ENCODE results near the gene TMEM218.

Gene TMEM218

DNA sequence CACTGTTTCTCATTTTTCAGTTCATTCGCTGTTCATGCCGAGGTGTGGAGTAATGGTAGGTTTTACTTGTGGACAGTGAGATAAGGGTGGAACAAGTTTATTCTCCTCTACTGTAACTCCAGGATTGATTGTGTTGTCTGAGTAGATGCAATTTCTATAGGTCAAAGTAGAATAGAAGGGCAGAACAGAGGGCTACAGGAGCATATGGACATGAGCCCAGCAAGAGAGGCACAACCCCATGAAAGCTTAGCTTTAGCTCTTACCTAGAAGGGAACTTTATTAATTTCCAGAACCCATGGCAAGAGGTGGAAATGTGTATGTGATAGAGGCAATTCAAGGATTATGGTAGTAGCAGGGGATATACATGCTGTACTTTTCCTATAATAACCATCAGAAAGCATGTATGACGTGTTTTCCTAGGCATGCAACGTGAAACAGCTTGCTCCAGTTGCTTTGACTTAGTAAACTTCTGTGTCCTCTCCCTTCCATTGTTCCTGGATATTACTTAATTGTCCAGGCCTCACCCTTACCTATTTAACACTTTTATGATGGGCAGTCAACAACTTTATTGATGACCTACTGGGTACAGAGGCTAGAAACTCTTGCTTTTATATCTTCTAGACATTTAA is 62.1 kb downstream of the TMEM218 start:
- ChIA-PET POLR2A (interaction anchor here (0.7 kb wide), 1 partner anchor 519 kb away, joined by 4 read pairs; no protein-coding TSS in a partner anchor), CTCF (interaction anchor here (1.0 to 2.5 kb wide), 3 partner anchors 12 to 91 kb away, joined by 3 to 9 read pairs (median 4); no protein-coding TSS in a partner anchor)
- DNase-seq (ENCODE audit: extremely low spot score): no peak
- TF ChIP-seq, protein P1, sequence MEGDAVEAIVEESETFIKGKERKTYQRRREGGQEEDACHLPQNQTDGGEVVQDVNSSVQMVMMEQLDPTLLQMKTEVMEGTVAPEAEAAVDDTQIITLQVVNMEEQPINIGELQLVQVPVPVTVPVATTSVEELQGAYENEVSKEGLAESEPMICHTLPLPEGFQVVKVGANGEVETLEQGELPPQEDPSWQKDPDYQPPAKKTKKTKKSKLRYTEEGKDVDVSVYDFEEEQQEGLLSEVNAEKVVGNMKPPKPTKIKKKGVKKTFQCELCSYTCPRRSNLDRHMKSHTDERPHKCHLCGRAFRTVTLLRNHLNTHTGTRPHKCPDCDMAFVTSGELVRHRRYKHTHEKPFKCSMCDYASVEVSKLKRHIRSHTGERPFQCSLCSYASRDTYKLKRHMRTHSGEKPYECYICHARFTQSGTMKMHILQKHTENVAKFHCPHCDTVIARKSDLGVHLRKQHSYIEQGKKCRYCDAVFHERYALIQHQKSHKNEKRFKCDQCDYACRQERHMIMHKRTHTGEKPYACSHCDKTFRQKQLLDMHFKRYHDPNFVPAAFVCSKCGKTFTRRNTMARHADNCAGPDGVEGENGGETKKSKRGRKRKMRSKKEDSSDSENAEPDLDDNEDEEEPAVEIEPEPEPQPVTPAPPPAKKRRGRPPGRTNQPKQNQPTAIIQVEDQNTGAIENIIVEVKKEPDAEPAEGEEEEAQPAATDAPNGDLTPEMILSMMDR (IDR thresholded peaks at IDR 0.05; ENCODE audit: control extremely low read depth, extremely low read depth, low read depth, missing control alignments): no peak

All from GM10248 (cell line).